H4 (cell line): ENCODE results near the gene ADAMTS16. TPM values are rescaled to one million over a fixed set of nuclear protein-coding genes. Genes with fewer than 3 reads are reported as not detected.

ENCODE experiments used
- DNase-seq: peaks from one replicate; pipeline ENCODE4 v3.0.0-alpha.2; 2015; ENCODE audit warnings: low spot score
- total RNA-seq: library from RNA; depleted of rRNA; stranded (reverse); fragments of >200 nt; shearing (Covaris generic); gene quantifications from 2 replicates; pipeline ENCODE4 v1.2.3, GENCODE V29; 2014

ADAMTS16 gene
- total RNA-seq, 1 experiment from 2014 or later, result 1.3 TPM

DNA sequence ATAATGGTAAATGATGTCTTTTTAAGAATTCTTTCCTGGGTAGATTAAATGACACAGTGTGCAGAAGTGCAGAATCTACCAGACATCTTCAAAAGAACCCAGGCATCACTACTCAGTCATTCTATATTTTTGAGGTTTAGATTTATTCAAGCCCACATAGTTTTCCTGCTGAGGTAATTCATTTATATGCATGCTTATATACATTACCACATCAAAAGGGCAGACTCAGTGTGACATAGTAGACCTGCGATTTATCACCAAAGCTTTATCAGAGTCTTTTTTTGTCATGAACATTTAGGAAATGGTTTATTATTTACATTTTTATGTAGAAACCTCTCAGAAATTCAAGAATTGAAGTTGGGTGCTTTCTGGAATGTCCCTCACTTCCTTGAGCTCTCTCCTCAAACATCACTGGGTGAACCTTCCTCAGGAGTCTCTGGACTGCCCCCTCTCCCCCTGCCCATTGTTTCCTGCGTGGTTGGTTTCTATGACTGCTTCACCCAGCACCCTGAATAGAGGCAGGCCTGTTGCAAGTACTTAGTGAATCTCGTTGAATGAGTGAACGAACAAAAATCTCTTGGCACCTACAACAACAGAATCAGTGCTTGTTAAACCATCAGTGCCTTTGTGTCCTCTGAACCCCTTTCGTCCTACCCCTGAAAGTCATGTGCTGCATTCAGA, 42.5 kb downstream of the ADAMTS16 start:
- DNase-seq, result no peak

GRCh38 chr5:5183189-5183699, 43.1 kb downstream of the ADAMTS16 start:
- no peak for DNase-seq

DNA sequence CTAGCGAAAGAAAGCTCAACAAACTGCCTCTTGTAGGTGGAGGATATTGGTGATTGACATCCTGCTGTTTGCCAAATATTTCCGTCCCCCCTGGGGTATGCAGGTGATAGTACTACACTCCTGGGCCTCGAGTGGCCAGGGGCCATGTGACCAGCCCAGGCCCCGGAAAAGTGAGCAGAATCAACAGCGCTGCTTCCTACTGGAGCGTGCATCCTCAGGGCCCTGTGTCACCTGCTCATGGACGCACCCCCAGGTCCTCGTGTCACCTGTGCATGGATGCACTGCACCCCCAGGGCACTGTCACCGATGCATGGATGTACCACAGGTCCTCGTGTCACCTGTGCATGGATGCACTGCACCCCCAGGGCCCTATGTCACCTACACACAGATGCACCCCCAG, 43.8 kb downstream of the ADAMTS16 start:
- DNase-seq, result no peak

GRCh38 chr5:5188376-5189050, 48.4 kb downstream of the ADAMTS16 start:
- DNase-seq, result no peak

GRCh38 chr5:5189051-5189430, 48.9 kb downstream of the ADAMTS16 start:
- DNase-seq, result no peak

DNA sequence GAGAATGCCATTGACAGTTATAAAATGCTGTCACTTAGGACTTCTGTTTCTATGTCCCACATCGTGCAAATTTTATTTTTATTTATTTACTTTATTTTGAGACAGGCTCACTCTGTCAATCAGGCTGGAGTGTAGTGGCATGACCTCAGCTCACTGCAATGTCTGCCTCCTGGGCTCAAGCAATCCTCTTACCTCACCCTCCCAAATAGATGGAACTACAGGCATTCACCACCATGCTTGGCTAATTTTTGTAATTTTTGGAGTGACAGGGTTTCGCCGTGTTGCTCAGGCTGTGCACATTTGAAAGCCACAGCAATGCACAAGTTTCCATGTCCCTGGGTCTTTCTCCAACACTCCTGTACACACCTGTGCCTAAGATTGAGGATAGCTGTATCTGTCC, 51.8 kb downstream of the ADAMTS16 start:
- DNase-seq, result no peak

- no peak for DNase-seq
Measured at GRCh38 chr5:5192681-5193080, 52.6 kb downstream of the ADAMTS16 start.

- no peak for DNase-seq
Measured at GRCh38 chr5:5195128-5195918, 55.2 kb downstream of the ADAMTS16 start.

DNA sequence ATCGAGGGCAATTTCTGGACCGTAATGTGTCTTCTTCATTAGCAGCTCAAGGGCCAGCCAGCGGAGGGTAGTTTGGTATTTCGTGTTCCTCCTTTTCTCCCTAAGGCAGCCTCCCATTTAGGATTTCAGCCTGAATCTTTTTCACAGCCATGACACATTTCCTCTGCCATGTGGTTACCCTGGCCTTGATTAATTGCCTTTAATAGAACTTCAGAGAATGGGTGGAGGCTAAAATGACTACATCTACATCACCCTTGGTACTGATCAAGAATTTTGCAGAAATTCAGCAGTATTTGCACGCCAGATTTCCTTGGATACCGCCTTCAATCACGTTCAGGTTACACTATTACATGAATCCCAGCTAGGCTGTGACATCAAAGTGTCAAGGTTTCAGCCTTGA, 58.0 kb downstream of the ADAMTS16 start:
- no peak for DNase-seq

- no peak for DNase-seq
Measured at GRCh38 chr5:5198815-5199214, 58.7 kb downstream of the ADAMTS16 start.

GRCh38 chr5:5199495-5199894, 59.4 kb downstream of the ADAMTS16 start:
- no peak for DNase-seq

GRCh38 chr5:5200133-5200532, 60.0 kb downstream of the ADAMTS16 start:
- no peak for DNase-seq

- DNase-seq, result no peak
Measured at GRCh38 chr5:5202321-5202720, 62.2 kb downstream of the ADAMTS16 start.

DNA sequence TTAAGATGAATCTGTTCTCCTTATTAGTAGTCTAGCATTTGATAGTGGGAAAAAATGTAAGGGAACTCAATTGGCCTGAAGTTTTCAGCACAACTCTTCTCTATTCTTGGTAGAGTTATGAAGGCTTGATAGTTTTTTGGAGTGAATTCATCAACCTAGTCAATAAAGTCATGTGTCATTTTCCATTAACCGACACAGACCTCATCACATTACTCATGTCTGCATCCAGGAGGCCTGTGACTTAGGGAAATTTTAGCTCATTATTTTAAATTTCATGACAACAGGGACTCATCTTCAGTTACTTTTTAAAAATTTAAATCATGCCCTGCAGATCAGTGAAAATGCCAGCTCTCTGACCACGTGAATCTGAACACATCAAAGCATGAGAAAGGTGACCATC, 63.3 kb downstream of the ADAMTS16 start:
- DNase-seq, result no peak

DNA sequence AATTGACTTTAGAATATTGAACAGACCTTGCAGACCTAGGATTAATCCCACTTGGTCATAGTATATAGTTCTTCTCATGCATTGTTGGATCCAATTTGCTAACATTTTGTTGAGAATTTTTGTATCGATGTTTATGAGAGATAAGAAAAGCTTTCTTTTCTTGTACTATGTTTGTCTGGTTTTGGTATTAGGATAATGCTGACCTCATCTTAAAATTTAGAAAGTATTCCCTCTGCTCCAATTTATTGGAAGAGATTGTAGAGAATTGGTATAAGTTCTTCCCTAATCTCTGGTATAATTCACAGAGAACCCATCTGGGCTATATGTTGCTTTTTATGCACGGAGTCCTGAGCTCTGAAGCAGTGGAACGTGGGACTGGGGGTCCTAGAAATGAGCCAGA, 67.7 kb downstream of the ADAMTS16 start:
- no peak for DNase-seq

- no peak for DNase-seq
Measured at GRCh38 chr5:5209089-5209488, 69.0 kb downstream of the ADAMTS16 start.

- DNase-seq, result no peak
Measured at GRCh38 chr5:5209510-5210286, 69.6 kb downstream of the ADAMTS16 start.

DNA sequence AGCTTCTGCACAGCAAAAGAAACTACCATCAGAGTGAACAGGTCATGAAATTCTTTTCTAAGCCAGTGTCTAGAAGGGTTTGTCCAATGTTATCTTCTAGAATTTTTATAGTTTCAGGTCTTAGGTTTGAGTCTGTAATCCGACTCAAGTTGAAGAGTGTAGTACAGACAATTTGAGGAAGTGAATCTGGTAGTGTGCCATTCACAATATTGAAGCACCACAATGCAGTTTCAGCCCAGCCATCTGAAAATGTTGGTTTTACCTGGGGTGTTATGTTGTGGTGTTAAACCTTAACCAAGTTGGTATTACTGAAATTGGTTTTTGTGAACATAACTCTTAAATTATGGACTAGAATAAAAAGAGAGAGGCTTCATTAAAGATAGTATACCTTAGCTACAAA, 77.2 kb downstream of the ADAMTS16 start:
- DNase-seq, result no peak

- no peak for DNase-seq
Measured at GRCh38 chr5:5218396-5218795, 78.3 kb downstream of the ADAMTS16 start.

DNA sequence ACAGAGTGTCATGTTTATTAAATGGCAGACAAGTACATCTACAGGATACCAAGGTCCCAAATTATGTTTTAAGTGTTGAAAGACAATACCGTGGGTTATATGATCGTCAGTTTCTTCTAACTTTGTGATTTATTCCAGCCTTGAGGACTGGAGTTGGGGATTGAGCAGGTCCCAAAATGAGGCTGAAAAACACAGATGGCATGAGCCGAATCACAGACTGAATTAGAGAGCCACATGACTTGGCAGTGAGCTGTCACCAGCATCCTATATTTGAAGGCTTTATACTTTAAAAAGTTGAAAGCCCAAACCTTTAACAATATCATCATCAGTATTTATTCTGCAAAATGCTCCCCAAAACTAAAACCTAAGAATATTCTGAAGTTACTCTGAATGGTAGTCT, 79.4 kb downstream of the ADAMTS16 start:
- DNase-seq, result no peak

- DNase-seq, result no peak
Measured at GRCh38 chr5:5220901-5221631, 80.9 kb downstream of the ADAMTS16 start.
